HepG2 (cell line): Measurements from ENCODE around the gene RITA1. TPM values are rescaled to one million over a fixed set of nuclear protein-coding genes. Genes with fewer than 3 reads are reported as not detected.

Experiments used
- ATAC-seq: fragments of 200-7000 bp; cut with Tn5 transposase; 3 replicates; pipeline ENCODE4 v1.9.1; 2020; ENCODE audit warnings: mild to moderate bottlenecking, moderate library complexity
- BruUV-seq: library from RNA; stranded (reverse); fragments of 400-500 nt; replicated peaks from 2 replicates; lab custom pipeline; 2021; lab: Mats Ljungman, UMichigan
- CTCF ChIA-PET: fragments of 300-600 bp; formaldehyde crosslinking; extraction: SDS; loops from one replicate; lab custom pipeline; 2021; ENCODE audit warnings: low total read pairs, inconsistent platforms, low intra/inter-chr PET ratio; lab: Yijun Ruan, JAX
- POLR2A ChIA-PET: fragments of 350-600 bp; sonication (Branson Sonifier 250); formaldehyde crosslinking; loops from one replicate; lab custom pipeline; 2020; ENCODE audit warnings: antibody characterized with exemption, inconsistent platforms; lab: Yijun Ruan, JAX
- DNase-seq: peaks from one replicate; pipeline ENCODE4 v3.0.0-alpha.2; 2015; ENCODE audit warnings: low spot score
- FAIRE-seq: peaks from 3 replicates; lab custom pipeline; 2011; peaks lifted over from hg19 to GRCh38; lab: Jason Lieb, UNC
- H2AFZ ChIP-seq: one replicate; pipeline ENCODE4 v1.6.1; 2011; ENCODE audit warnings: low read length, inconsistent platforms
- H3K27ac ChIP-seq: fragments of 300-600 bp; 3 replicates; pipeline ENCODE4 v1.8.0; 2011; ENCODE audit warnings: mixed run types, mild to moderate bottlenecking, mixed read lengths, low read length, inconsistent platforms; ENCODE audit not compliant: insufficient read depth; ENCODE audit errors: extremely low read length
- H3K27me3 ChIP-seq, 2 experiments: fragments of 200-600 bp in 1 of 2; 2 replicates in 1 of 2; 3 replicates in 1 of 2; pipeline versions ENCODE4 v1.6.0 to v1.8.0; 2011; ENCODE audit warnings: low read length in 2 of 2, mild to moderate bottlenecking in 2 of 2, moderate library complexity in 2 of 2, inconsistent platforms in 1 of 2; ENCODE audit not compliant: insufficient read depth in 2 of 2, control insufficient read depth in 1 of 2
- H3K36me3 ChIP-seq, 2 experiments: fragments of 200-600 bp in 1 of 2; replicated peaks in 1 of 2; 2 replicates in 1 of 2; 3 replicates in 1 of 2; pipeline versions ENCODE4 v1.5.1 to v1.8.0; 2011; ENCODE audit warnings: low read length in 2 of 2, inconsistent platforms in 1 of 2; ENCODE audit not compliant: insufficient read depth in 2 of 2, control insufficient read depth in 1 of 2
- H3K4me1 ChIP-seq: 2 replicates; pipeline ENCODE4 v1.5.1; 2012; ENCODE audit warnings: low read length, inconsistent platforms; ENCODE audit not compliant: insufficient read depth
- H3K4me2 ChIP-seq: 2 replicates; pipeline ENCODE4 v1.6.0; 2011; ENCODE audit warnings: low read depth, low read length, inconsistent platforms
- H3K4me3 ChIP-seq, 3 experiments: fragments of 200-600 bp in 1 of 3; sonication (generic), shearing (Covaris generic) in 1 of 3; replicated peaks in 1 of 3; 2 replicates each; pipeline ENCODE4 v1.5.1; 2011 to 2016; ENCODE audit warnings: low read length in 3 of 3, inconsistent platforms in 2 of 3, low read depth in 2 of 3, mild to moderate bottlenecking in 2 of 3, control low read depth in 1 of 3, mixed read lengths in 1 of 3; ENCODE audit not compliant: insufficient read depth in 1 of 3
- H3K79me2 ChIP-seq: one replicate; pipeline ENCODE4 v1.6.1; 2011; ENCODE audit warnings: low read length, inconsistent platforms; ENCODE audit not compliant: insufficient read depth
- H3K9ac ChIP-seq: 2 replicates; pipeline ENCODE4 v1.6.0; 2011; ENCODE audit warnings: mild to moderate bottlenecking, low read depth, low read length, inconsistent platforms; ENCODE audit not compliant: insufficient read depth
- H3K9me3 ChIP-seq: 2 replicates; pipeline ENCODE4 v1.5.1; 2012; ENCODE audit warnings: mild to moderate bottlenecking, low read length
- H4K20me1 ChIP-seq: 2 replicates; pipeline ENCODE4 v1.6.0; 2011; ENCODE audit warnings: inconsistent platforms, mild to moderate bottlenecking, low read length, moderate library complexity; ENCODE audit not compliant: insufficient read depth
- CERS6 ChIP-seq: sonication (generic); formaldehyde crosslinking; IDR thresholded peaks from 2 replicates; pipeline ENCODE4 v1.5.0; 2020; ENCODE audit warnings: missing genetic modification reagents
- KLF11 ChIP-seq: IDR thresholded peaks from 2 replicates; pipeline ENCODE4 v1.6.1; 2016; ENCODE audit warnings: missing compliant biosample characterization
- POGZ ChIP-seq: sonication (generic); formaldehyde crosslinking; IDR thresholded peaks from 2 replicates; pipeline ENCODE4 v1.4.0; 2020; ENCODE audit warnings: mild to moderate bottlenecking, missing genetic modification reagents
- TERF1 ChIP-seq: sonication (generic); formaldehyde crosslinking; IDR thresholded peaks from 2 replicates; pipeline ENCODE4 v1.8.0; 2022; ENCODE audit warnings: mild to moderate bottlenecking, missing genetic modification reagents, moderate library complexity
- ZNF407 ChIP-seq: sonication (generic); formaldehyde crosslinking; IDR thresholded peaks from one replicate; pipeline ENCODE4 v1.5.1; 2020; ENCODE audit warnings: mild to moderate bottlenecking, missing genetic modification reagents; ENCODE audit errors: not compliant biosample characterization
- ZNF781 ChIP-seq: sonication (generic); formaldehyde crosslinking; IDR thresholded peaks from 2 replicates; pipeline ENCODE4 v1.5.1; 2020; ENCODE audit warnings: borderline replicate concordance, mild to moderate bottlenecking, missing genetic modification reagents; ENCODE audit errors: not compliant biosample characterization
- WGBS: methylation state at CpG from one replicate; pipeline ENCODE4 v1.1.6; 2017; ENCODE audit warnings: low lambda C conversion rate; 5-methylcytosine and 5-hydroxymethylcytosine counted together
- in situ Hi-C: cut with HindIII; loops from 2 replicates; pipeline ENCODE4 v1.10.0; 2017; ENCODE audit warnings: low pct_unique_long_range_greater_than_20kb; ENCODE audit not compliant: extremely low pct_ligation_motif_present
- intact Hi-C: fragments of 100-400 bp; cut with micrococcal nuclease; formaldehyde crosslinking; loops from one replicate; pipeline ENCODE4 v1.10.0; 2022; ENCODE audit not compliant: unreplicated experiment
- polyA plus RNA-seq, 8 experiments: library from polyadenylated mRNA; depleted of rRNA in 3 of 8; stranded (reverse) in 7 of 8; unstranded in 1 of 8; fragments of >200 nt; fragmentation: Illumina TruSeq in 4 of 8; extraction: Trizol in 4 of 8; gene quantifications; 2 replicates each; pipeline versions ENCODE4 v1.2.1 to v1.2.3, GENCODE V29; 2011 to 2016; ENCODE audit warnings: low read depth in 4 of 8, missing spikeins in 1 of 8, mixed read lengths in 1 of 8; ENCODE audit not compliant: insufficient read depth in 1 of 8
- total RNA-seq, 5 experiments: library from RNA; depleted of rRNA; stranded (reverse); fragments of >200 nt; fragmentation: Illumina TruSeq; extraction: Trizol; gene quantifications; 2 replicates each; pipeline ENCODE4 v1.2.3, GENCODE V29; 2016; ENCODE audit warnings: low read depth in 1 of 5
- TF ChIP-seq, protein P1 (sequence below): IDR thresholded peaks from 2 replicates; pipeline ENCODE4 v1.6.1; 2012; ENCODE audit warnings: low read length, improper control_type of control experiment

Gene RITA1
- total and polyA plus RNA-seq, 2 of the 13 experiments (the other 11 are each of a cell fraction or from before 2014, with no cell fraction given), result 12.4 to 28.9 TPM

- Histone ChIP-seq H3K79me2 (peaks cover 20% of the 10 kb centered on the region), H3K9ac (no peak overlapping the region), H3K27ac (no peak overlapping the region), H3K9me3 (no peaks in the 10 kb centered on the region), H3K4me1 (peaks cover 13% of the 10 kb centered on the region), H2AFZ (no peak overlapping the region), H4K20me1 (peaks cover 3% of the 10 kb centered on the region), H3K27me3 (no peaks in the 10 kb centered on the region), H3K4me3 (no peak overlapping the region), H3K4me2 (no peak overlapping the region), H3K36me3 (peaks cover 38 to 62% of the 10 kb centered on the region in 2 experiments; a peak in 4 of 5 replicates)
- ChIA-PET POLR2A (no interaction called here), CTCF (no interaction called here)
- no peak for FAIRE-seq
- no CpG with 5 or more reads among the region's 14 CpGs for whole genome bisulfite sequencing
- DNase-seq, result no peak
- no TSS peak for BruUV-seq
- in situ Hi-C loops (no loop called here), intact Hi-C loops (no loop called here)
- ATAC-seq, result no peak
- TF ChIP-seq ZNF781 (CRISPR knock-in tag) (no peak), TERF1 (no peak), KLF11 (CRISPR knock-in tag) (no peak), CERS6 (CRISPR knock-in tag) (no peak), POGZ (CRISPR knock-in tag) (no peak), ZNF407 (CRISPR knock-in tag) (no peak)
- TF ChIP-seq, protein P1, sequence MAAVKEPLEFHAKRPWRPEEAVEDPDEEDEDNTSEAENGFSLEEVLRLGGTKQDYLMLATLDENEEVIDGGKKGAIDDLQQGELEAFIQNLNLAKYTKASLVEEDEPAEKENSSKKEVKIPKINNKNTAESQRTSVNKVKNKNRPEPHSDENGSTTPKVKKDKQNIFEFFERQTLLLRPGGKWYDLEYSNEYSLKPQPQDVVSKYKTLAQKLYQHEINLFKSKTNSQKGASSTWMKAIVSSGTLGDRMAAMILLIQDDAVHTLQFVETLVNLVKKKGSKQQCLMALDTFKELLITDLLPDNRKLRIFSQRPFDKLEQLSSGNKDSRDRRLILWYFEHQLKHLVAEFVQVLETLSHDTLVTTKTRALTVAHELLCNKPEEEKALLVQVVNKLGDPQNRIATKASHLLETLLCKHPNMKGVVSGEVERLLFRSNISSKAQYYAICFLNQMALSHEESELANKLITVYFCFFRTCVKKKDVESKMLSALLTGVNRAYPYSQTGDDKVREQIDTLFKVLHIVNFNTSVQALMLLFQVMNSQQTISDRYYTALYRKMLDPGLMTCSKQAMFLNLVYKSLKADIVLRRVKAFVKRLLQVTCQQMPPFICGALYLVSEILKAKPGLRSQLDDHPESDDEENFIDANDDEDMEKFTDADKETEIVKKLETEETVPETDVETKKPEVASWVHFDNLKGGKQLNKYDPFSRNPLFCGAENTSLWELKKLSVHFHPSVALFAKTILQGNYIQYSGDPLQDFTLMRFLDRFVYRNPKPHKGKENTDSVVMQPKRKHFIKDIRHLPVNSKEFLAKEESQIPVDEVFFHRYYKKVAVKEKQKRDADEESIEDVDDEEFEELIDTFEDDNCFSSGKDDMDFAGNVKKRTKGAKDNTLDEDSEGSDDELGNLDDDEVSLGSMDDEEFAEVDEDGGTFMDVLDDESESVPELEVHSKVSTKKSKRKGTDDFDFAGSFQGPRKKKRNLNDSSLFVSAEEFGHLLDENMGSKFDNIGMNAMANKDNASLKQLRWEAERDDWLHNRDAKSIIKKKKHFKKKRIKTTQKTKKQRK, result no peak
Measured at GRCh38 chr12:113179023-113179422, 6.5 kb upstream of the RITA1 start.
